ENCODE data around the gene ZNF124.
"Not testable (repeated sequence)": the region's sequence is repeated elsewhere in the genome, so short reads cannot be mapped to it uniquely, and the experiment has no call there.

Gene ZNF124

DNA sequence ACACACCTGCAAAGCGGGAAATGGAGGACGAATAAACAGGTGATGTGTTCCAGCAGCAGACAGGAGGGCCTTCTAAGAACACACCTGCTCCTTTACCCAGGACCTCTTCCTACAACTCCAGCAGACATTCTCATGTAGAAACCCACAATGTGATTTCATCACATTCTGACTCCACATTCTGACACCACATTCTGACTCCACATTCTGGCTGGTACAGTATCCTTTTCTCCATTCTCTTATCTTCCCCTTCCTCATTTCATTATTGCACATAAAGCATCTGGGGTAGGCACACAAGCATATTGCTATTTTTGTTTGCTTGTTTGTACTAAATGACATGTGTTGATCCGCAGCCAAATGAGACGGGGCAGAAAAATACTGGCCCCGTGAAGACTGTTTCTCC lies 3.6 kb upstream of the ZNF124 start:
- no peak overlapping the region for H3K27ac ChIP-seq (ENCODE audit: low read depth, low read length)
- H3K9me3 ChIP-seq (ENCODE audit: control insufficient read depth in 5 of 5, low read length in 5 of 5) = peaks cover 0 to 4% (median 0%) of the 10 kb centered on the region in 5 donors
- H3K36me3 ChIP-seq (ENCODE audit: control insufficient read depth in 5 of 5, insufficient read depth in 5 of 5, low read length in 5 of 5) = no peaks in the 10 kb centered on the region
- peaks cover 0 to 4% (median 2%) of the 10 kb centered on the region in 5 donors for H3K4me1 ChIP-seq (ENCODE audit: control insufficient read depth in 5 of 5, insufficient read depth in 5 of 5, low read length in 5 of 5)
- no peak overlapping the region for H3K4me3 ChIP-seq (ENCODE audit: low read depth in 1 of 5, low read length in 5 of 5)
- H3K27me3 ChIP-seq (ENCODE audit: control insufficient read depth in 5 of 5, insufficient read depth in 4 of 5, low read length in 5 of 5) = no peaks in the 10 kb centered on the region
- H3K9ac ChIP-seq (ENCODE audit: low read length in 5 of 5) = no peak overlapping the region

DNA sequence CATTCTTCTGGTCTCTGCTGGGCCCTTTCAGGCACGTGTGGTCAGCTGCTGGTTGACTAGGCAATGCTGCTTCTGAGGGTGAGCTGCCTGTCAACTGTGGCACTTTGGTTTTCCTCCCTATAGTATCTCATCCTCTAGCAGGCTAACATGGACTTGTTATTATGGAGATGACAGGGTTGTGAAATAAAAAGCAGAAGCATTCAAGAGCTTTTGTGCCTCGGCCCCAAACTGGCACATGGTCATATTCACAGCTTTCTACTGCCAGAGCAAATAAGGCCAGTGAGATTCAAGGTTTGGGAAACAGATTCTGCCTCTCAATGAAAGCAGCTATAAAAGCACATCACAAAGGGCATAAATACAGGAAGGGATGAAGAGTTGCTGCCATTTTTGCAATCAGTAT lies 1.6 kb upstream of the ZNF124 start:
- H3K9ac ChIP-seq (ENCODE audit: low read length in 5 of 5) = no peak overlapping the region
- H3K27me3 ChIP-seq (ENCODE audit: control insufficient read depth in 5 of 5, insufficient read depth in 4 of 5, low read length in 5 of 5) = no peaks in the 10 kb centered on the region
- H3K9me3 ChIP-seq (ENCODE audit: control insufficient read depth in 5 of 5, low read length in 5 of 5) = peaks cover 0 to 2% (median 0%) of the 10 kb centered on the region in 5 donors
- no peak overlapping the region for H3K27ac ChIP-seq (ENCODE audit: low read depth, low read length)
- peaks cover 0 to 4% (median 3%) of the 10 kb centered on the region in 5 donors for H3K4me1 ChIP-seq (ENCODE audit: control insufficient read depth in 5 of 5, insufficient read depth in 5 of 5, low read length in 5 of 5)
- no peak overlapping the region for H3K4me3 ChIP-seq (ENCODE audit: low read depth in 1 of 5, low read length in 5 of 5)
- no peaks in the 10 kb centered on the region for H3K36me3 ChIP-seq (ENCODE audit: control insufficient read depth in 5 of 5, insufficient read depth in 5 of 5, low read length in 5 of 5)

DNA sequence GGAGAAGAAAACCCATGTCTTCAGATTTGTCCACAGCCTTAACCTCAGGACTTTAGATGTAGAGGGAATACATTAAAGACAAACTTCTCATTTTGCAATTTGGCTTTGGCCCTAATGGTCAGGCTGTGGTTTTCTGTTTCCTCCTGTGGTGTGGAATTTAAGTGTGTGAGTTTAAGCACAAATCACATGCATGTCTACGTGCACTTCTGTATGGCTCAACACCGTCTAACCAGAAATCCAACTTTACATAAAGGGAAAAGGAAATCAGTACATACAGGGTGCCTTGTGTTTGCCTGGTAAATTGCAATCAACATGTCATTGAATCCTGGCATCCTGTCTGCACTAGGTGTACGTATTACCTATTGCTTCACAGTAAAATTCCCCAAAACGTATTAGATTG lies 1.2 kb upstream of the ZNF124 start:
- peaks cover 0 to 4% (median 3%) of the 10 kb centered on the region in 5 donors for H3K4me1 ChIP-seq (ENCODE audit: control insufficient read depth in 5 of 5, insufficient read depth in 5 of 5, low read length in 5 of 5)
- no peak overlapping the region for H3K4me3 ChIP-seq (ENCODE audit: low read depth in 1 of 5, low read length in 5 of 5)
- no peaks in the 10 kb centered on the region for H3K36me3 ChIP-seq (ENCODE audit: control insufficient read depth in 5 of 5, insufficient read depth in 5 of 5, low read length in 5 of 5)
- no peaks in the 10 kb centered on the region for H3K27me3 ChIP-seq (ENCODE audit: control insufficient read depth in 5 of 5, insufficient read depth in 4 of 5, low read length in 5 of 5)
- no peak overlapping the region for H3K27ac ChIP-seq (ENCODE audit: low read depth, low read length)
- peaks cover 0 to 3% (median 0%) of the 10 kb centered on the region in 5 donors for H3K9me3 ChIP-seq (ENCODE audit: control insufficient read depth in 5 of 5, low read length in 5 of 5)
- no peak overlapping the region for H3K9ac ChIP-seq (ENCODE audit: low read length in 5 of 5)

GRCh38 chr1:247171443-247171842 lies 377 bp downstream of the ZNF124 start:
- not testable (repeated sequence) for H3K9ac ChIP-seq (ENCODE audit: low read length in 5 of 5); H3K27me3 ChIP-seq (ENCODE audit: control insufficient read depth in 5 of 5, insufficient read depth in 4 of 5, low read length in 5 of 5); H3K9me3 ChIP-seq (ENCODE audit: control insufficient read depth in 5 of 5, low read length in 5 of 5); H3K4me1 ChIP-seq (ENCODE audit: control insufficient read depth in 5 of 5, insufficient read depth in 5 of 5, low read length in 5 of 5); H3K36me3 ChIP-seq (ENCODE audit: control insufficient read depth in 5 of 5, insufficient read depth in 5 of 5, low read length in 5 of 5); H3K4me3 ChIP-seq (ENCODE audit: low read depth in 1 of 5, low read length in 5 of 5); H3K27ac ChIP-seq (ENCODE audit: low read depth, low read length)

DNA sequence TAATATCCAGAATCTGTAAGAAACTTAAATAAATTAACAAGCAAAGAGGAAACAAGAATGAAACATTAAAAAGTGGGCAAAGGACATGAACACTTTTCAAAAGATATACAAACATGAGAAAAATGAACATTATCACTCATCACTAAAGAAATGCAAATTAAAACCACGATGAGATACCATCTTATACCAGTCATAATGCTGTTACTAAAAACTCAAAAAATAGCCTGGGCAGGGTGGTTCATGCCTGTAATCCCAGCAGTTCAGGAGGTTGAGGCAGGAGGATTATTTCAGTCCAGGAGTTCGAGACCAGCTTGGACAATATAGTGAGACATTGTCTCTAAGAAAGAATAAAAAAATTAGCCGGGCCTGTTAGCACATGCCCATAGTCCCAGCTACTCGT lies 6.1 kb downstream of the ZNF124 start:
- H3K9ac ChIP-seq (ENCODE audit: low read length in 5 of 5) = no peak overlapping the region
- peaks cover 6 to 38% (median 32%) of the 10 kb centered on the region in 5 donors for H3K9me3 ChIP-seq (ENCODE audit: control insufficient read depth in 5 of 5, low read length in 5 of 5)

DNA sequence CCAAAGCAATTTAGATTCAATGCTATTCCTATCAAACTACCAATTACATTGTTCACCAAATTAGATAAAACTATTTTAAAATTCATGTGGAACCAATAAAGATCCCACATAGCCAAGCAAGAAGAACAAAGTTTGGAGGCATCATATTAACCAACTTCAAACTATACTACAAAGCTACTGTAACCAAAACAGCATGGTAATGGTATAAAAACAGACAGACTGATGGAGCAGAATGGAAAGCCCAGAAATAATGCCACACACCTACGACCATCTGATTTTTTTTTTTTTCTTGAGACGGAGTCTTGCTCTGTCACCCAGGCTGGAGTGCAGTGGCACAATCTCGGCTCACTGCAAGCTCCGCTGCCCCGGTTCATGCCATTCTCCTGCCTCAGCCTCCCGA lies 7.1 kb downstream of the ZNF124 start:
- Histone ChIP-seq H3K4me1 (ENCODE audit: control insufficient read depth in 5 of 5, insufficient read depth in 5 of 5, low read length in 5 of 5) (no peaks in the 10 kb centered on the region), H3K9ac (ENCODE audit: low read length in 5 of 5) (no peak overlapping the region), H3K36me3 (ENCODE audit: control insufficient read depth in 5 of 5, insufficient read depth in 5 of 5, low read length in 5 of 5) (no peaks in the 10 kb centered on the region), H3K27me3 (ENCODE audit: control insufficient read depth in 5 of 5, insufficient read depth in 4 of 5, low read length in 5 of 5) (no peaks in the 10 kb centered on the region), H3K4me3 (ENCODE audit: low read depth in 1 of 5, low read length in 5 of 5) (no peak overlapping the region), H3K9me3 (ENCODE audit: control insufficient read depth in 5 of 5, low read length in 5 of 5) (peaks cover 6 to 46% (median 39%) of the 10 kb centered on the region in 5 donors), H3K27ac (ENCODE audit: low read depth, low read length) (no peak overlapping the region)

More for the DNA sequence above, 6.1 kb downstream of the ZNF124 start:
- Histone ChIP-seq H3K36me3 (ENCODE audit: control insufficient read depth in 5 of 5, insufficient read depth in 5 of 5, low read length in 5 of 5) (no peaks in the 10 kb centered on the region), H3K27me3 (ENCODE audit: control insufficient read depth in 5 of 5, insufficient read depth in 4 of 5, low read length in 5 of 5) (no peaks in the 10 kb centered on the region), H3K4me3 (ENCODE audit: low read depth in 1 of 5, low read length in 5 of 5) (no peak overlapping the region), H3K4me1 (ENCODE audit: control insufficient read depth in 5 of 5, insufficient read depth in 5 of 5, low read length in 5 of 5) (peaks cover 0 to 3% (median 0%) of the 10 kb centered on the region in 5 donors), H3K27ac (ENCODE audit: low read depth, low read length) (no peak overlapping the region)

DNA sequence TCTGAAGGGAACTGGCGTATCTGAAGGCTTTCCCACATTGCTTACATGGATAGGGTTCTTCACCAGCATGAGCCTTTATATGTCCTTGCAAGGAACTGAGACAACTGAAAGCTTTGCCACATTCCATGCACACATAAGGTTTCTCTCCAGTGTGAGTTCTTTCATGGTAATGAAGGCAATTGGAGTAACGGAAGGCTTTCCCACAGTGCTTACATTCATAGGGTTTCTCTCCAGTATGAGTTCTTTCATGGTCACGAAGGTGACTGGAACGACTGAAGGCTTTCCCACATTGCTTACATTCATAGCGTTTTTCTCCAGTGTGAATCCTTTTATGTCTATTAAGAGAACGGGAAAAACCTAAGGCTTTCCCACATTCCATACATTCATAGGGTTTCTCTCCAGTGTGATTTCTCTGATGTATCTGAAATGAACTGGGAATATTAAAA lies 15.0 kb downstream of the ZNF124 start:
- Histone ChIP-seq H3K27ac (ENCODE audit: low read depth, low read length) (no peak overlapping the region), H3K4me3 (ENCODE audit: low read depth in 1 of 5, low read length in 5 of 5) (peak overlapping the region; percentile 16 to 67 (median 20)), H3K9ac (ENCODE audit: low read length in 5 of 5) (peak overlapping the region in 1 of 5 donors; percentile 71), H3K4me1 (ENCODE audit: control insufficient read depth in 5 of 5, insufficient read depth in 5 of 5, low read length in 5 of 5) (peaks cover 0 to 3% (median 0%) of the 10 kb centered on the region in 5 donors), H3K9me3 (ENCODE audit: control insufficient read depth in 5 of 5, low read length in 5 of 5) (peaks cover 38 to 82% (median 70%) of the 10 kb centered on the region in 5 donors), H3K27me3 (ENCODE audit: control insufficient read depth in 5 of 5, insufficient read depth in 4 of 5, low read length in 5 of 5) (no peaks in the 10 kb centered on the region), H3K36me3 (ENCODE audit: control insufficient read depth in 5 of 5, insufficient read depth in 5 of 5, low read length in 5 of 5) (peaks cover 24 to 50% (median 41%) of the 10 kb centered on the region in 5 donors)

DNA sequence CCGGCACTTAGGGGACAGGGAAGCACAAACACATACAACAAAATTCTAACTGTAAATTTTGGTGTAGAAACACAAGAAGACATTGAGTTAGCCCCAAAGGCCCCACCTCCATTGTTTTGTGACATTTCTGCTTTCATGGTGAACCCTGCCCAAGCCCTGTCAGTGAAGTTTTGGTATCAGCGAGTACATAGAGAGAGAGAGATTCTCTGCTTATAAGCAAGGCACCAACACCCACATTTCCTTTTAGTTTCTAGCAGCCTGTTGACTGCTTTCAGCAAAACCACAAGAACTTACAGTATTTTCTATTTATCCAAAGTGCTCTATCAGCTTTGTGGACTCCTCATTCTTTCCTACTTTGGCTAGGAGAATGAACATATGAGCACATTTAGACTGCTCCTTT lies 24.0 kb downstream of the ZNF124 start:
- Histone ChIP-seq H3K27me3 (ENCODE audit: control insufficient read depth in 5 of 5, insufficient read depth in 4 of 5, low read length in 5 of 5) (no peaks in the 10 kb centered on the region), H3K9me3 (ENCODE audit: control insufficient read depth in 5 of 5, low read length in 5 of 5) (peaks cover 16 to 70% (median 51%) of the 10 kb centered on the region in 5 donors), H3K4me1 (ENCODE audit: control insufficient read depth in 5 of 5, insufficient read depth in 5 of 5, low read length in 5 of 5) (no peaks in the 10 kb centered on the region), H3K27ac (ENCODE audit: low read depth, low read length) (no peak overlapping the region), H3K4me3 (ENCODE audit: low read depth in 1 of 5, low read length in 5 of 5) (peak overlapping the region in 3 of 5 donors; percentile 1 to 37 (median 22)), H3K9ac (ENCODE audit: low read length in 5 of 5) (no peak overlapping the region), H3K36me3 (ENCODE audit: control insufficient read depth in 5 of 5, insufficient read depth in 5 of 5, low read length in 5 of 5) (peaks cover 0 to 19% (median 6%) of the 10 kb centered on the region in 5 donors)

- H3K27me3 ChIP-seq (ENCODE audit: control insufficient read depth in 5 of 5, insufficient read depth in 4 of 5, low read length in 5 of 5); H3K9ac ChIP-seq (ENCODE audit: low read length in 5 of 5); H3K4me1 ChIP-seq (ENCODE audit: control insufficient read depth in 5 of 5, insufficient read depth in 5 of 5, low read length in 5 of 5); H3K27ac ChIP-seq (ENCODE audit: low read depth, low read length): not testable (repeated sequence)
- Histone ChIP-seq H3K9me3 (ENCODE audit: control insufficient read depth in 5 of 5, low read length in 5 of 5) (peaks cover 16 to 66% (median 48%) of the 10 kb centered on the region in 5 donors), H3K4me3 (ENCODE audit: low read depth in 1 of 5, low read length in 5 of 5) (peak overlapping the region in 2 of 5 donors; percentile 22 to 37), H3K36me3 (ENCODE audit: control insufficient read depth in 5 of 5, insufficient read depth in 5 of 5, low read length in 5 of 5) (peaks cover 0 to 15% (median 5%) of the 10 kb centered on the region in 5 donors)
Observed at GRCh38 chr1:247147120-247147519, 24.7 kb downstream of the ZNF124 start.

GRCh38 chr1:247146671-247147070 lies 25.1 kb downstream of the ZNF124 start:
- H3K36me3 ChIP-seq (ENCODE audit: control insufficient read depth in 5 of 5, insufficient read depth in 5 of 5, low read length in 5 of 5) = peaks cover 0 to 15% (median 8%) of the 10 kb centered on the region in 5 donors
- H3K27me3 ChIP-seq (ENCODE audit: control insufficient read depth in 5 of 5, insufficient read depth in 4 of 5, low read length in 5 of 5) = no peaks in the 10 kb centered on the region
- peak overlapping the region in 1 of 5 donors; percentile 7 for H3K4me3 ChIP-seq (ENCODE audit: low read depth in 1 of 5, low read length in 5 of 5)
- H3K9ac ChIP-seq (ENCODE audit: low read length in 5 of 5) = no peak overlapping the region
- no peaks in the 10 kb centered on the region for H3K4me1 ChIP-seq (ENCODE audit: control insufficient read depth in 5 of 5, insufficient read depth in 5 of 5, low read length in 5 of 5)
- H3K27ac ChIP-seq (ENCODE audit: low read depth, low read length) = no peak overlapping the region
- H3K9me3 ChIP-seq (ENCODE audit: control insufficient read depth in 5 of 5, low read length in 5 of 5) = peaks cover 16 to 70% (median 52%) of the 10 kb centered on the region in 5 donors

Measured in subcutaneous abdominal adipose tissue (tissue), 5 donors.